Natural killer cell (primary cell): ENCODE data around the gene BEST2. TPM values are rescaled to one million over a fixed set of nuclear protein-coding genes. Genes with fewer than 3 reads are reported as not detected.

Experiments
- ATAC-seq, 3 donors: fragments of 150-1000 bp in 2 of 3; fragments of 200-7000 bp in 1 of 3; cut with Tn5 transposase; 1 replicate in 1 of 3; 2 replicates in 2 of 3; pipeline ENCODE4 v1.10.0; 2021; ENCODE audit warnings: mild to moderate bottlenecking in 2 of 3, moderate library complexity in 2 of 3
- DNase-seq, 2 donors: peaks; one replicate each; pipeline versions ENCODE4 v3.0.0 to v3.0.0-alpha.2; 2013 to 2021; ENCODE audit warnings: mixed read lengths in 1 of 2
- H3K27ac ChIP-seq: one replicate; pipeline ENCODE4 v1.5.1; 2013; ENCODE audit warnings: mild to moderate bottlenecking, low read length
- H3K27me3 ChIP-seq: one replicate; pipeline ENCODE4 v1.6.1; 2013; ENCODE audit warnings: low read length; ENCODE audit not compliant: control insufficient read depth, insufficient read depth
- H3K36me3 ChIP-seq: one replicate; pipeline ENCODE4 v1.6.1; 2013; ENCODE audit warnings: low read length; ENCODE audit not compliant: control insufficient read depth, insufficient read depth
- H3K4me1 ChIP-seq: one replicate; pipeline ENCODE4 v1.6.1; 2013; ENCODE audit warnings: low read length; ENCODE audit not compliant: control insufficient read depth, insufficient read depth
- H3K4me3 ChIP-seq: one replicate; pipeline ENCODE4 v1.5.1; 2013; ENCODE audit warnings: low read length
- H3K9me3 ChIP-seq: one replicate; pipeline ENCODE4 v1.6.1; 2013; ENCODE audit warnings: low read length; ENCODE audit not compliant: control insufficient read depth, insufficient read depth
- H3K27ac Mint-ChIP-seq, 2 donors: one replicate each; pipeline ENCODE4 v1.8.0; 2022; ENCODE audit warnings: mild to moderate bottlenecking in 2 of 2, mixed read lengths in 2 of 2, moderate library complexity in 1 of 2
- H3K27me3 Mint-ChIP-seq, 2 donors: one replicate each; pipeline ENCODE4 v1.8.0; 2022; ENCODE audit warnings: low read depth in 2 of 2, mixed read lengths in 2 of 2
- H3K36me3 Mint-ChIP-seq: one replicate; pipeline ENCODE4 v1.8.0; 2022; ENCODE audit warnings: mixed read lengths
- H3K4me1 Mint-ChIP-seq, 2 donors: one replicate each; pipeline ENCODE4 v1.8.0; 2022; ENCODE audit warnings: mixed read lengths in 2 of 2
- H3K4me3 Mint-ChIP-seq: one replicate; pipeline ENCODE4 v1.8.0; 2022; ENCODE audit warnings: mild to moderate bottlenecking, moderate library complexity, mixed read lengths
- H3K9me3 Mint-ChIP-seq, 2 donors: one replicate each; pipeline ENCODE4 v1.8.0; 2022; ENCODE audit warnings: mixed read lengths in 2 of 2
- WGBS: methylation state at CpG from one replicate; pipeline ENCODE4 v1.1.7; 2013; ENCODE audit warnings: missing lambda C conversion rate; ENCODE audit not compliant: insufficient coverage; 5-methylcytosine and 5-hydroxymethylcytosine counted together
- intact Hi-C: fragments of 100-400 bp; cut with micrococcal nuclease; formaldehyde crosslinking; loops from one replicate; pipeline ENCODE4 v1.14.2; 2022
- total RNA-seq, 4 donors: library from RNA; stranded (reverse); fragments of 120-200 nt in 1 of 4; gene quantifications; one replicate each; pipeline versions ENCODE4 v1.2.3 to v1.2.4, GENCODE V29; 2013 to 2022
- TF ChIP-seq, protein P1 (sequence below): fragments of 200-600 bp; IDR thresholded peaks from one replicate; pipeline ENCODE4 v1.8.0; 2022; ENCODE audit warnings: antibody characterized with exemption

The BEST2 gene
- total RNA-seq, 3 donors from 2014 or later (not counting 1 experiment from before 2014, with no cell fraction given), result not detected

DNA sequence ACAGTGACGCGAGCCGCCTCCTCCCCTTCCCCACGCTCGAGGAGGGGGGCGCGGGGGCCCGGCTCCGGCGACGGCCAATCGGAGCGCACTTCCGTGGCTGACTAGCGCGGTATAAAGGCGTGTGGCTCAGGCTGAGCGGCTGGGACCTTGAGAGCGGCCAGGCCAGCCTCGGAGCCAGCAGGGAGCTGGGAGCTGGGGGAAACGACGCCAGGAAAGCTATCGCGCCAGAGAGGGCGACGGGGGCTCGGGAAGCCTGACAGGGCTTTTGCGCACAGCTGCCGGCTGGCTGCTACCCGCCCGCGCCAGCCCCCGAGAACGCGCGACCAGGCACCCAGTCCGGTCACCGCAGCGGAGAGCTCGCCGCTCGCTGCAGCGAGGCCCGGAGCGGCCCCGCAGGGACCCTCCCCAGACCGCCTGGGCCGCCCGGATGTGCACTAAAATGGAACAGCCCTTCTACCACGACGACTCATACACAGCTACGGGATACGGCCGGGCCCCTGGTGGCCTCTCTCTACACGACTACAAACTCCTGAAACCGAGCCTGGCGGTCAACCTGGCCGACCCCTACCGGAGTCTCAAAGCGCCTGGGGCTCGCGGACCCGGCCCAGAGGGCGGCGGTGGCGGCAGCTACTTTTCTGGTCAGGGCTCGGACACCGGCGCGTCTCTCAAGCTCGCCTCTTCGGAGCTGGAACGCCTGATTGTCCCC, 39.9 kb downstream of the BEST2 start, which contains the start of gene JUNB:
TSS of gene JUNB (plus strand) at position 142 of the 706 bp plus-strand sequence. CDS start at position 428, 286 bp downstream.
- intact Hi-C loops, result loop anchor here (1.0 to 10.0 kb wide), 6 partner anchors 9 to 363 kb away; partner anchors contain the start of genes CALR, GET3, IER2 and STX10
- TF ChIP-seq, protein P1, sequence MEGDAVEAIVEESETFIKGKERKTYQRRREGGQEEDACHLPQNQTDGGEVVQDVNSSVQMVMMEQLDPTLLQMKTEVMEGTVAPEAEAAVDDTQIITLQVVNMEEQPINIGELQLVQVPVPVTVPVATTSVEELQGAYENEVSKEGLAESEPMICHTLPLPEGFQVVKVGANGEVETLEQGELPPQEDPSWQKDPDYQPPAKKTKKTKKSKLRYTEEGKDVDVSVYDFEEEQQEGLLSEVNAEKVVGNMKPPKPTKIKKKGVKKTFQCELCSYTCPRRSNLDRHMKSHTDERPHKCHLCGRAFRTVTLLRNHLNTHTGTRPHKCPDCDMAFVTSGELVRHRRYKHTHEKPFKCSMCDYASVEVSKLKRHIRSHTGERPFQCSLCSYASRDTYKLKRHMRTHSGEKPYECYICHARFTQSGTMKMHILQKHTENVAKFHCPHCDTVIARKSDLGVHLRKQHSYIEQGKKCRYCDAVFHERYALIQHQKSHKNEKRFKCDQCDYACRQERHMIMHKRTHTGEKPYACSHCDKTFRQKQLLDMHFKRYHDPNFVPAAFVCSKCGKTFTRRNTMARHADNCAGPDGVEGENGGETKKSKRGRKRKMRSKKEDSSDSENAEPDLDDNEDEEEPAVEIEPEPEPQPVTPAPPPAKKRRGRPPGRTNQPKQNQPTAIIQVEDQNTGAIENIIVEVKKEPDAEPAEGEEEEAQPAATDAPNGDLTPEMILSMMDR, result no peak
- Mint-ChIP-seq H3K9me3 (no peaks in the 10 kb centered on the region), H3K4me3 (peak within 1 kb of the TSS; percentile 96), H3K27ac (peak within 1 kb of the TSS; percentile 97 to 99), H3K4me1 (peaks cover 38 to 45% of the 10 kb centered on the region in 2 donors), H3K36me3 (no peaks in the 10 kb centered on the region), H3K27me3 (no peaks in the 10 kb centered on the region)
- no peaks in the 10 kb centered on the region for H3K9me3 ChIP-seq
- ATAC-seq (peak; percentile 40 to 69 (median 51)), DNase-seq (peak; percentile 98 to 99)
- no peaks in the 10 kb centered on the region for H3K36me3 ChIP-seq
- peak within 1 kb of the TSS; percentile 93 for H3K27ac ChIP-seq
- H3K4me3 ChIP-seq, result peak within 1 kb of the TSS; percentile 95
- under 1% methylated on average over 73 of the region's 73 CpGs for WGBS
- no peaks in the 10 kb centered on the region for H3K27me3 ChIP-seq
- peaks cover 53% of the 10 kb centered on the region for H3K4me1 ChIP-seq

DNA sequence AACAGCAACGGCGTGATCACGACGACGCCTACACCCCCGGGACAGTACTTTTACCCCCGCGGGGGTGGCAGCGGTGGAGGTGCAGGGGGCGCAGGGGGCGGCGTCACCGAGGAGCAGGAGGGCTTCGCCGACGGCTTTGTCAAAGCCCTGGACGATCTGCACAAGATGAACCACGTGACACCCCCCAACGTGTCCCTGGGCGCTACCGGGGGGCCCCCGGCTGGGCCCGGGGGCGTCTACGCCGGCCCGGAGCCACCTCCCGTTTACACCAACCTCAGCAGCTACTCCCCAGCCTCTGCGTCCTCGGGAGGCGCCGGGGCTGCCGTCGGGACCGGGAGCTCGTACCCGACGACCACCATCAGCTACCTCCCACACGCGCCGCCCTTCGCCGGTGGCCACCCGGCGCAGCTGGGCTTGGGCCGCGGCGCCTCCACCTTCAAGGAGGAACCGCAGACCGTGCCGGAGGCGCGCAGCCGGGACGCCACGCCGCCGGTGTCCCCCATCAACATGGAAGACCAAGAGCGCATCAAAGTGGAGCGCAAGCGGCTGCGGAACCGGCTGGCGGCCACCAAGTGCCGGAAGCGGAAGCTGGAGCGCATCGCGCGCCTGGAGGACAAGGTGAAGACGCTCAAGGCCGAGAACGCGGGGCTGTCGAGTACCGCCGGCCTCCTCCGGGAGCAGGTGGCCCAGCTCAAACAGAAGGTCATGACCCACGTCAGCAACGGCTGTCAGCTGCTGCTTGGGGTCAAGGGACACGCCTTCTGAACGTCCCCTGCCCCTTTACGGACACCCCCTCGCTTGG, 40.7 kb downstream of the BEST2 start:
- Histone ChIP-seq H3K36me3 (no peaks in the 10 kb centered on the region), H3K4me3 (peak overlapping the region; percentile 95), H3K4me1 (peaks cover 48% of the 10 kb centered on the region), H3K27ac (peak overlapping the region; percentile 93), H3K27me3 (no peaks in the 10 kb centered on the region), H3K9me3 (no peaks in the 10 kb centered on the region)
- H3K27ac Mint-ChIP-seq, result peak overlapping the region; percentile 97 to 99
- peak in 1 of 3 donors; percentile 1 for ATAC-seq
- no peaks in the 10 kb centered on the region for H3K36me3 Mint-ChIP-seq
- H3K4me3 Mint-ChIP-seq, result peak overlapping the region; percentile 96
- TF ChIP-seq, protein P1, result no peak
- no peaks in the 10 kb centered on the region for H3K9me3 Mint-ChIP-seq
- H3K27me3 Mint-ChIP-seq, result no peaks in the 10 kb centered on the region
- WGBS, result under 1% methylated on average over 84 of the region's 84 CpGs
- H3K4me1 Mint-ChIP-seq, result peaks cover 39 to 46% of the 10 kb centered on the region in 2 donors
- intact Hi-C loops, result loop anchor here (2.0 to 10.0 kb wide), 5 partner anchors 55 to 363 kb away; partner anchors contain the start of genes CALR, GET3, IER2 and STX10
- peak; percentile 73 to 83 for DNase-seq

DNA sequence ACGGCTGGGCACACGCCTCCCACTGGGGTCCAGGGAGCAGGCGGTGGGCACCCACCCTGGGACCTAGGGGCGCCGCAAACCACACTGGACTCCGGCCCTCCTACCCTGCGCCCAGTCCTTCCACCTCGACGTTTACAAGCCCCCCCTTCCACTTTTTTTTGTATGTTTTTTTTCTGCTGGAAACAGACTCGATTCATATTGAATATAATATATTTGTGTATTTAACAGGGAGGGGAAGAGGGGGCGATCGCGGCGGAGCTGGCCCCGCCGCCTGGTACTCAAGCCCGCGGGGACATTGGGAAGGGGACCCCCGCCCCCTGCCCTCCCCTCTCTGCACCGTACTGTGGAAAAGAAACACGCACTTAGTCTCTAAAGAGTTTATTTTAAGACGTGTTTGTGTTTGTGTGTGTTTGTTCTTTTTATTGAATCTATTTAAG, 41.3 kb downstream of the BEST2 start:
- H3K27me3 ChIP-seq, result no peaks in the 10 kb centered on the region
- H3K27me3 Mint-ChIP-seq, result no peaks in the 10 kb centered on the region
- intact Hi-C loops, result loop anchor here (2.0 to 10.0 kb wide), 5 partner anchors 56 to 362 kb away; partner anchors contain the start of genes CALR, GET3, IER2 and STX10
- DNase-seq (no peak), ATAC-seq (no peak)
- peak overlapping the region; percentile 97 to 99 for H3K27ac Mint-ChIP-seq
- peak overlapping the region; percentile 95 for H3K4me3 ChIP-seq
- H3K9me3 Mint-ChIP-seq, result no peaks in the 10 kb centered on the region
- peak overlapping the region; percentile 93 for H3K27ac ChIP-seq
- no peaks in the 10 kb centered on the region for H3K36me3 Mint-ChIP-seq
- peaks cover 39 to 46% of the 10 kb centered on the region in 2 donors for H3K4me1 Mint-ChIP-seq
- peaks cover 47% of the 10 kb centered on the region for H3K4me1 ChIP-seq
- H3K36me3 ChIP-seq, result no peaks in the 10 kb centered on the region
- 0% methylated on average over 20 of the region's 22 CpGs for WGBS
- H3K9me3 ChIP-seq, result no peaks in the 10 kb centered on the region
- TF ChIP-seq, protein P1, result no peak
- H3K4me3 Mint-ChIP-seq, result peak overlapping the region; percentile 96
